Brain microvascular endothelial cell (primary cell): ENCODE results near the gene TDRD1.

Experiments
- DNase-seq: peaks from one replicate; pipeline ENCODE4 v3.0.0-alpha.2; 2020
- H3K27ac ChIP-seq: fragments of 250-450 bp; sonication (Bioruptor Pico); 2 replicates; pipeline ENCODE4 v1.5.1; 2020; ENCODE audit warnings: mild to moderate bottlenecking, moderate library complexity
- H3K27me3 ChIP-seq: fragments of 250-450 bp; sonication (Bioruptor Pico); replicated peaks from 2 replicates; pipeline ENCODE4 v1.5.1; 2020; ENCODE audit warnings: mild to moderate bottlenecking
- H3K36me3 ChIP-seq: fragments of 250-450 bp; sonication (Bioruptor Pico); replicated peaks from 2 replicates; pipeline ENCODE4 v1.5.1; 2020; ENCODE audit warnings: mild to moderate bottlenecking
- H3K4me3 ChIP-seq: 2 replicates; pipeline ENCODE4 v1.5.1; 2011; ENCODE audit warnings: low read depth, mild to moderate bottlenecking, control low read depth, low read length, moderate library complexity
- in situ Hi-C: cut with HindIII; loops from 2 replicates; pipeline ENCODE4 v1.10.0; 2017; ENCODE audit warnings: low sequenced_read_pairs, low pct_ligation_motif_present
- TF ChIP-seq, protein P1 (sequence below): IDR thresholded peaks from 2 replicates; pipeline ENCODE4 v1.5.1; 2011; ENCODE audit warnings: low read depth, mild to moderate bottlenecking, moderate library complexity, low read length, control low read depth, inconsistent platforms; ENCODE audit errors: missing control alignments

Gene TDRD1

DNA sequence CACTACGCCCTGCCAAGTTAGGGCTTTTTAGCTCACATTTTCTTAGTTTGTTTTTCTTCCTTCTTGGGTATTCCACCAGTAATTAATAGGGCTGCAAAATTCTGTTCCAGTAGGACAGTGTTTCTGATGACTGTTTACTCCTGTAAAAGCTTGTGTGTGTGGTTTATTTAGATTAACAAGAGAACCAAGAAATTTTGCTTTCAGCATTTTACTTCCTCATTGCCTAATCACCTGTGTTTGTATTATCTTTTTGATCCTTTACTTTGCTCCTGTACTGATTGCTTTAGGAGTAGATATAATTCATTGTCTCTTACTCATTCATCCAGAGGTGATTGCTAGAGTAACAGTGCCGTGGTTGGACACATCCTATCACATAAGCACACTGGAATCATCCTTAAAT lies 27.7 kb downstream of the TDRD1 start:
- Histone ChIP-seq H3K27me3 (no peaks in the 10 kb centered on the region), H3K36me3 (no peaks in the 10 kb centered on the region), H3K27ac (no peak overlapping the region), H3K4me3 (no peak overlapping the region)
- no peak for DNase-seq
- in situ Hi-C loops = no loop called here
- TF ChIP-seq, protein P1, sequence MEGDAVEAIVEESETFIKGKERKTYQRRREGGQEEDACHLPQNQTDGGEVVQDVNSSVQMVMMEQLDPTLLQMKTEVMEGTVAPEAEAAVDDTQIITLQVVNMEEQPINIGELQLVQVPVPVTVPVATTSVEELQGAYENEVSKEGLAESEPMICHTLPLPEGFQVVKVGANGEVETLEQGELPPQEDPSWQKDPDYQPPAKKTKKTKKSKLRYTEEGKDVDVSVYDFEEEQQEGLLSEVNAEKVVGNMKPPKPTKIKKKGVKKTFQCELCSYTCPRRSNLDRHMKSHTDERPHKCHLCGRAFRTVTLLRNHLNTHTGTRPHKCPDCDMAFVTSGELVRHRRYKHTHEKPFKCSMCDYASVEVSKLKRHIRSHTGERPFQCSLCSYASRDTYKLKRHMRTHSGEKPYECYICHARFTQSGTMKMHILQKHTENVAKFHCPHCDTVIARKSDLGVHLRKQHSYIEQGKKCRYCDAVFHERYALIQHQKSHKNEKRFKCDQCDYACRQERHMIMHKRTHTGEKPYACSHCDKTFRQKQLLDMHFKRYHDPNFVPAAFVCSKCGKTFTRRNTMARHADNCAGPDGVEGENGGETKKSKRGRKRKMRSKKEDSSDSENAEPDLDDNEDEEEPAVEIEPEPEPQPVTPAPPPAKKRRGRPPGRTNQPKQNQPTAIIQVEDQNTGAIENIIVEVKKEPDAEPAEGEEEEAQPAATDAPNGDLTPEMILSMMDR = no peak

GRCh38 chr10:114207349-114207748 lies 28.2 kb downstream of the TDRD1 start:
- no peaks in the 10 kb centered on the region for H3K27me3 ChIP-seq
- in situ Hi-C loops = no loop called here
- H3K27ac ChIP-seq = no peak overlapping the region
- H3K4me3 ChIP-seq = no peak overlapping the region
- H3K36me3 ChIP-seq = no peaks in the 10 kb centered on the region
- TF ChIP-seq, protein P1 = no peak
- no peak for DNase-seq

GRCh38 chr10:114208351-114208750 lies 29.2 kb downstream of the TDRD1 start:
- in situ Hi-C loops = no loop called here
- Histone ChIP-seq H3K27ac (no peak overlapping the region), H3K36me3 (no peaks in the 10 kb centered on the region), H3K4me3 (no peak overlapping the region), H3K27me3 (no peaks in the 10 kb centered on the region)
- DNase-seq = no peak
- TF ChIP-seq, protein P1 = no peak

DNA sequence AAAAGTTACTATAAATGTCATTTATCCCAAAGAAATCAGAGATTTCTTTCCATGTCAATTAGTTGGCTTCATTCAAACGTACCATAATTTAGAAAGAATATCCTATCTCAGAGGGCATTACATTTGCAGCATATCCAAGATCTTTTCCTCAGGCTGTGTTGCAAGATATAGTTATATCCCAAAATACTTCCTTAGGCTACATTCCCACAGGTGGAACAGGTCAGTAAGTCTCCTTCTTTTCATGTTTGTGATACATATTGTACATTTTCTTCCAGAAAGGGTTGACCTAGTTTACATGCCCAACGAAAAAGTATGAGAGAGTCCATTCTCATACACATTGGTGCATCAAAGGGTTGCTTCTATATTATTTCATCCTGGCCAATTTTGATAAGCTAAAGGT lies 33.0 kb downstream of the TDRD1 start:
- H3K4me3 ChIP-seq = no peak overlapping the region
- in situ Hi-C loops = no loop called here
- no peaks in the 10 kb centered on the region for H3K27me3 ChIP-seq
- no peak overlapping the region for H3K27ac ChIP-seq
- DNase-seq = no peak
- TF ChIP-seq, protein P1 = no peak
- H3K36me3 ChIP-seq = no peaks in the 10 kb centered on the region

DNA sequence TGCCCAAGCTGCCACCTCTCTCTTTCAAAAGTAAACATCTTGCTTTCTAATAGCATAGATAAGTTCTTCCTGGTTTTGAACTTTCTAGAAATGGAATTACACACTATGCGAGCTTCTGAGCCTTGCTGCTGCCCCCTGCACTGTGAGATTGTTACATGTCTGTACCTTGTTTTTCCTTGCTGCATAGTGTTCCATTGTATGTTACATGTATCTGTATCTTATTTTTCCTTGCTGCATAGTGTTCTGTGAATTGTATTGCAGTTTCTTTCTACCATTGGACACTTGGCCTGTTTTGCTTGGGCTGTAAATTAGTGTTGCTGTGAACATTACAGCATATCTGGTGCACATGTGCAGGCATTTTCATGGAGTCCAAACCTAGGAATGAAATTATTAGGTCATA lies 35.9 kb downstream of the TDRD1 start:
- TF ChIP-seq, protein P1 = no peak
- in situ Hi-C loops = no loop called here
- DNase-seq = no peak
- Histone ChIP-seq H3K36me3 (no peaks in the 10 kb centered on the region), H3K27me3 (no peaks in the 10 kb centered on the region), H3K4me3 (no peak overlapping the region), H3K27ac (no peak overlapping the region)

- TF ChIP-seq, protein P1 = no peak
- H3K27ac ChIP-seq = no peak overlapping the region
- in situ Hi-C loops = no loop called here
- H3K4me3 ChIP-seq = no peak overlapping the region
- no peaks in the 10 kb centered on the region for H3K36me3 ChIP-seq
- H3K27me3 ChIP-seq = peaks cover 4% of the 10 kb centered on the region
- DNase-seq = no peak
These were observed 41.1 kb downstream of the TDRD1 start for GRCh38 chr10:114220281-114220680.
